GM23338 (cell line): ENCODE measurements around the gene TRIO. TPM values are rescaled to one million over a fixed set of nuclear protein-coding genes. Genes with fewer than 3 reads are reported as not detected.

ENCODE experiments used
- ATAC-seq: fragments of 200-7000 bp; cut with Tn5 transposase; 3 replicates; pipeline ENCODE4 v1.9.1; 2020
- DNase-seq: peaks from one replicate; pipeline ENCODE4 v3.0.0-alpha.2; 2015; ENCODE audit warnings: low spot score
- H2AFZ ChIP-seq: fragments of 200-600 bp; sonication (generic); 2 replicates; pipeline ENCODE4 v1.8.0; 2016; ENCODE audit warnings: antibody characterized with exemption, mild to moderate bottlenecking, moderate library complexity
- H3F3A ChIP-seq: fragments of 200-600 bp; sonication (generic); replicated peaks from 2 replicates; pipeline ENCODE4 v1.8.0; 2017; ENCODE audit warnings: antibody characterized with exemption, mixed run types, low read depth
- H3K27ac ChIP-seq: fragments of 200-600 bp; sonication (generic); 2 replicates; pipeline ENCODE4 v1.6.1; 2016; ENCODE audit warnings: low read depth
- H3K27me3 ChIP-seq: fragments of 200-600 bp; sonication (generic); 2 replicates; pipeline ENCODE4 v1.8.0; 2016; ENCODE audit warnings: mild to moderate bottlenecking, mixed run types, moderate library complexity; ENCODE audit not compliant: insufficient read depth
- H3K36me3 ChIP-seq: fragments of 200-600 bp; sonication (generic); 2 replicates; pipeline ENCODE4 v1.8.0; 2016; ENCODE audit warnings: mild to moderate bottlenecking; ENCODE audit not compliant: insufficient read depth
- H3K4me1 ChIP-seq: fragments of 200-600 bp; sonication (generic); 2 replicates; pipeline ENCODE4 v1.8.0; 2016; ENCODE audit warnings: mild to moderate bottlenecking, moderate library complexity; ENCODE audit not compliant: insufficient read depth
- H3K4me2 ChIP-seq: fragments of 200-600 bp; sonication (generic); 2 replicates; pipeline ENCODE4 v1.7.1; 2017; ENCODE audit warnings: mixed run types
- H3K4me3 ChIP-seq: fragments of 200-600 bp; sonication (generic); 2 replicates; pipeline ENCODE4 v1.6.1; 2016; ENCODE audit warnings: mixed run types
- H3K79me2 ChIP-seq: fragments of 200-600 bp; sonication (generic); replicated peaks from 2 replicates; pipeline ENCODE4 v1.8.0; 2017; ENCODE audit warnings: mild to moderate bottlenecking; ENCODE audit not compliant: insufficient read depth
- H3K9me2 ChIP-seq: fragments of 200-600 bp; sonication (generic); 2 replicates; pipeline ENCODE4 v1.8.0; 2017; ENCODE audit not compliant: insufficient read depth
- H4K20me1 ChIP-seq: fragments of 200-600 bp; sonication (generic); replicated peaks from 2 replicates; pipeline ENCODE4 v1.8.0; 2017; ENCODE audit warnings: mild to moderate bottlenecking; ENCODE audit not compliant: insufficient read depth
- H3K27ac Mint-ChIP-seq: 2 replicates; pipeline ENCODE4 v1.8.0; 2020; ENCODE audit warnings: inconsistent platforms, mild to moderate bottlenecking, moderate library complexity, mixed read lengths
- H3K27me3 Mint-ChIP-seq: 3 replicates; pipeline ENCODE4 v1.8.0; 2022; ENCODE audit warnings: low read depth, mild to moderate bottlenecking, moderate library complexity, mixed read lengths, inconsistent platforms; ENCODE audit not compliant: insufficient read depth, poor library complexity
- H3K36me3 Mint-ChIP-seq: 3 replicates; pipeline ENCODE4 v1.8.0; 2021; ENCODE audit warnings: low read depth, mild to moderate bottlenecking, inconsistent platforms, moderate library complexity, mixed read lengths
- H3K4me1 Mint-ChIP-seq: 3 replicates; pipeline ENCODE4 v1.8.0; 2020; ENCODE audit warnings: mild to moderate bottlenecking, inconsistent platforms, mixed read lengths
- H3K4me3 Mint-ChIP-seq: 3 replicates; pipeline ENCODE4 v1.8.0; 2021; ENCODE audit warnings: moderate library complexity, mild to moderate bottlenecking, inconsistent platforms, mixed read lengths
- H3K9me3 Mint-ChIP-seq: 3 replicates; pipeline ENCODE4 v1.8.0; 2020; ENCODE audit warnings: moderate library complexity, mild to moderate bottlenecking, inconsistent platforms, mixed read lengths
- EZH2 ChIP-seq: fragments of 200-600 bp; sonication (generic); IDR thresholded peaks from one replicate; pipeline ENCODE4 v1.8.0; 2017; ENCODE audit warnings: antibody characterized with exemption, mild to moderate bottlenecking, low read depth; ENCODE audit not compliant: unreplicated experiment
- JUNB ChIP-seq: IDR thresholded peaks from one replicate; pipeline ENCODE4 v1.6.1; 2016; ENCODE audit warnings: antibody characterized with exemption; ENCODE audit not compliant: unreplicated experiment
- NANOG ChIP-seq: IDR thresholded peaks from 2 replicates; pipeline ENCODE4 v1.6.1; 2016; ENCODE audit warnings: antibody characterized with exemption, borderline replicate concordance
- POLR2AphosphoS5 ChIP-seq: IDR thresholded peaks from 2 replicates; pipeline ENCODE4 v1.6.1; 2016; ENCODE audit warnings: antibody characterized with exemption, low read depth
- polyA plus RNA-seq: library from polyadenylated mRNA; unstranded; fragments of >200 nt; fragmentation: Nextera tagmentation; extraction: Ambion mirVana; gene quantifications from 2 replicates; pipeline ENCODE4 v1.2.1, GENCODE V29; 2016
- total RNA-seq: library from RNA; depleted of rRNA; stranded (reverse); fragments of >200 nt; shearing (Covaris generic); gene quantifications from 2 replicates; pipeline ENCODE4 v1.2.3, GENCODE V29; 2014
- TF ChIP-seq, protein P1 (sequence below): IDR thresholded peaks from one replicate; pipeline ENCODE4 v1.6.1; 2018; ENCODE audit warnings: antibody characterized with exemption; ENCODE audit not compliant: unreplicated experiment
- TF ChIP-seq, protein P2 (sequence below): fragments of 250-450 bp; sonication (Bioruptor Pico); IDR thresholded peaks from 2 replicates; pipeline ENCODE4 v1.5.0; 2020; ENCODE audit warnings: mild to moderate bottlenecking, moderate library complexity

The TRIO gene
- total and polyA plus RNA-seq, 2 experiments from 2014 or later: 13.8 to 113 TPM

DNA sequence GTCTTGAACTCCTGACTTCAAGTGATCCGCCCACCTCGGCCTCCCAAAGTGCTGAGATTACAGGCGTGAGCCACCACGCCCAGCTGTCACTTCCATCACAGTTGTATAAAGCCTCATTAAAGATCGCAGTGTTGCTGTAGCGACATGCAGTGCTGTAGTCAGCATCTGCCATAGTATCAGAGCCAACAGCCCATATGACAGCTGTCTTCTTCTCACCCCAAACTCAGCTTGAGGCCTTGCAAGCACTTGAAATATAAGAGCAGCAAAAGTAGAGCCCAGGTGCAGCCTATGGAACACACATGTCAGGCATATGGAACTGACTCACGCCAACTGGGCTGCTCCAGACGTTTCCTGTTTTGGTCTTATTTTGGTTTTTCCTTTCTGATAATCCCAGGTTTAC lies 167.8 kb downstream of the TRIO start:
- Histone ChIP-seq H3K36me3 (peaks cover 3% of the 10 kb centered on the region), H3K4me2 (no peak overlapping the region), H3K9me2 (peaks cover 8% of the 10 kb centered on the region; the same call in 1 of the 2 replicates), H3K4me3 (no peak overlapping the region), H3K27me3 (no peaks in the 10 kb centered on the region), H4K20me1 (0 out of 2 replicates have a peak, but pooled peaks cover 7% of the 10 kb centered on the region), H3K27ac (no peak overlapping the region), H3K4me1 (peaks cover 6% of the 10 kb centered on the region; the same call in 1 of the 2 replicates), H3K79me2 (peaks cover 6% of the 10 kb centered on the region), H3F3A (no peaks in the 10 kb centered on the region), H2AFZ (no peak overlapping the region)
- ATAC-seq: no peak
- Mint-ChIP-seq H3K4me3 (no peak overlapping the region), H3K36me3 (peaks cover 38% of the 10 kb centered on the region), H3K4me1 (peaks cover 3% of the 10 kb centered on the region; the same call in 1 of the 3 replicates), H3K9me3 (no peaks in the 10 kb centered on the region), H3K27me3 (peaks cover 3% of the 10 kb centered on the region), H3K27ac (no peak overlapping the region)
- TF ChIP-seq NANOG: no peak
- no peak for DNase-seq

DNA sequence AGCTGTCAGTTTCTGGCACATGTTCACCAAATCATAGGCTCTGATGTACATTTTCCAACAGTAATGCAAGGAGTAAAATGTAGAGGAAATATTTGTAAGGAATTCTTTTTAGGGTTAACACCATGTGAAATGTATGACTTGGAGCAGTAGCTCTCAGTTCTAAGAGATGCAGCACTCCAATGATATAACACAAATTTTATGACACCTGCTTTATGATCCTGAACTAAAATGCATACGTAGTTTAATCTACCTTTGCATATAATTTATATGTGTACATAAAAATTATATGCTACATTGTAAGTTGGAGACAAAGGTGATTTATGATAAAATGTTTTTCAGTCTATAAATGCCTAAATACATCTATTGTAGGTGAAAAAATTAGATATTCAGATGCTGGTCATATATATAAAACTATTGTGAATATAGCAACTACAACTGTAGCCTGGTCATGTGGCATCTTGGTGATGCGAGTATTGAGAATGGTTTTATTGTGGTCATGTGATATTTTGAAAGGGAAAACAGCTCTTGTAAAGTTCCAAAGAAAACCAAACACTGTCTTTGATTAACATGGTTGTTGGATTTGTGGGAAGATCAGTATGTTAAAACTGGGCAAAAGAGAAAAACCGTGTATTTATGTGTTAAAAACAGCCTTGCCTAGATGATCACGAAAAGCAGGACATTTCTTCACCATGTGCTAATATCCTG lies 171.0 kb downstream of the TRIO start:
- H4K20me1 ChIP-seq: peaks cover 7% of the 10 kb centered on the region; the same call in 1 of the 2 replicates
- H3K4me2 ChIP-seq: no peak overlapping the region
- H3K79me2 ChIP-seq: peaks cover 6% of the 10 kb centered on the region
- Mint-ChIP-seq H3K4me1 (peaks cover 3% of the 10 kb centered on the region; the same call in 1 of the 3 replicates), H3K9me3 (no peaks in the 10 kb centered on the region), H3K4me3 (no peak overlapping the region), H3K36me3 (peaks cover 38% of the 10 kb centered on the region), H3K27me3 (no peaks in the 10 kb centered on the region), H3K27ac (no peak overlapping the region)
- no peak for ATAC-seq
- no peak overlapping the region for H3K4me3 ChIP-seq
- H3K36me3 ChIP-seq: peaks cover 10% of the 10 kb centered on the region; the same call in 1 of the 2 replicates
- H3K9me2 ChIP-seq: no peaks in the 10 kb centered on the region
- H3K4me1 ChIP-seq: peaks cover 6% of the 10 kb centered on the region; the same call in 1 of the 2 replicates
- DNase-seq: no peak
- H3F3A ChIP-seq: no peaks in the 10 kb centered on the region
- TF ChIP-seq, protein P1, sequence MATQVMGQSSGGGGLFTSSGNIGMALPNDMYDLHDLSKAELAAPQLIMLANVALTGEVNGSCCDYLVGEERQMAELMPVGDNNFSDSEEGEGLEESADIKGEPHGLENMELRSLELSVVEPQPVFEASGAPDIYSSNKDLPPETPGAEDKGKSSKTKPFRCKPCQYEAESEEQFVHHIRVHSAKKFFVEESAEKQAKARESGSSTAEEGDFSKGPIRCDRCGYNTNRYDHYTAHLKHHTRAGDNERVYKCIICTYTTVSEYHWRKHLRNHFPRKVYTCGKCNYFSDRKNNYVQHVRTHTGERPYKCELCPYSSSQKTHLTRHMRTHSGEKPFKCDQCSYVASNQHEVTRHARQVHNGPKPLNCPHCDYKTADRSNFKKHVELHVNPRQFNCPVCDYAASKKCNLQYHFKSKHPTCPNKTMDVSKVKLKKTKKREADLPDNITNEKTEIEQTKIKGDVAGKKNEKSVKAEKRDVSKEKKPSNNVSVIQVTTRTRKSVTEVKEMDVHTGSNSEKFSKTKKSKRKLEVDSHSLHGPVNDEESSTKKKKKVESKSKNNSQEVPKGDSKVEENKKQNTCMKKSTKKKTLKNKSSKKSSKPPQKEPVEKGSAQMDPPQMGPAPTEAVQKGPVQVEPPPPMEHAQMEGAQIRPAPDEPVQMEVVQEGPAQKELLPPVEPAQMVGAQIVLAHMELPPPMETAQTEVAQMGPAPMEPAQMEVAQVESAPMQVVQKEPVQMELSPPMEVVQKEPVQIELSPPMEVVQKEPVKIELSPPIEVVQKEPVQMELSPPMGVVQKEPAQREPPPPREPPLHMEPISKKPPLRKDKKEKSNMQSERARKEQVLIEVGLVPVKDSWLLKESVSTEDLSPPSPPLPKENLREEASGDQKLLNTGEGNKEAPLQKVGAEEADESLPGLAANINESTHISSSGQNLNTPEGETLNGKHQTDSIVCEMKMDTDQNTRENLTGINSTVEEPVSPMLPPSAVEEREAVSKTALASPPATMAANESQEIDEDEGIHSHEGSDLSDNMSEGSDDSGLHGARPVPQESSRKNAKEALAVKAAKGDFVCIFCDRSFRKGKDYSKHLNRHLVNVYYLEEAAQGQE: no peak
- H2AFZ ChIP-seq: no peak overlapping the region
- 0 out of 2 replicates have a peak overlapping the region, but pooled peaks have one; percentile 56 for H3K27ac ChIP-seq
- no peaks in the 10 kb centered on the region for H3K27me3 ChIP-seq

DNA sequence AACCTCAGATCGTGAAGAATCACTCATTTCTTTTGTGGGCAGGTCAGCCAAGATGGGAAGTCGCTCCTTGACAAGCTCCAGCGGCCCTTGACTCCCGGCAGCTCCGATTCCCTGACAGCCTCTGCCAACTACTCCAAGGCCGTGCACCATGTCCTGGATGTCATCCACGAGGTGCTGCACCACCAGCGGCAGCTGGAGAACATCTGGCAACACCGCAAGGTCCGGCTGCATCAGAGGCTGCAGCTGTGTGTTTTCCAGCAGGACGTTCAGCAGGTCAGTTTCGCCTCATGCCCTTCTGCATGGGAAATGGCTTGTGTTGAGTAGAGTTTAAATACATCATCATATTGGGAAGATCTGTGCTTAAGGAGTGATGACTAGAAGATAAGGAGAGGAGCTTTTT lies 173.3 kb downstream of the TRIO start:
- no peak overlapping the region for H3K27ac ChIP-seq
- peaks cover 5% of the 10 kb centered on the region; the same call in 1 of the 2 replicates for H4K20me1 ChIP-seq
- TF ChIP-seq JUNB (no peak), POLR2AphosphoS5 (no peak), EZH2 (no peak)
- TF ChIP-seq, protein P2, sequence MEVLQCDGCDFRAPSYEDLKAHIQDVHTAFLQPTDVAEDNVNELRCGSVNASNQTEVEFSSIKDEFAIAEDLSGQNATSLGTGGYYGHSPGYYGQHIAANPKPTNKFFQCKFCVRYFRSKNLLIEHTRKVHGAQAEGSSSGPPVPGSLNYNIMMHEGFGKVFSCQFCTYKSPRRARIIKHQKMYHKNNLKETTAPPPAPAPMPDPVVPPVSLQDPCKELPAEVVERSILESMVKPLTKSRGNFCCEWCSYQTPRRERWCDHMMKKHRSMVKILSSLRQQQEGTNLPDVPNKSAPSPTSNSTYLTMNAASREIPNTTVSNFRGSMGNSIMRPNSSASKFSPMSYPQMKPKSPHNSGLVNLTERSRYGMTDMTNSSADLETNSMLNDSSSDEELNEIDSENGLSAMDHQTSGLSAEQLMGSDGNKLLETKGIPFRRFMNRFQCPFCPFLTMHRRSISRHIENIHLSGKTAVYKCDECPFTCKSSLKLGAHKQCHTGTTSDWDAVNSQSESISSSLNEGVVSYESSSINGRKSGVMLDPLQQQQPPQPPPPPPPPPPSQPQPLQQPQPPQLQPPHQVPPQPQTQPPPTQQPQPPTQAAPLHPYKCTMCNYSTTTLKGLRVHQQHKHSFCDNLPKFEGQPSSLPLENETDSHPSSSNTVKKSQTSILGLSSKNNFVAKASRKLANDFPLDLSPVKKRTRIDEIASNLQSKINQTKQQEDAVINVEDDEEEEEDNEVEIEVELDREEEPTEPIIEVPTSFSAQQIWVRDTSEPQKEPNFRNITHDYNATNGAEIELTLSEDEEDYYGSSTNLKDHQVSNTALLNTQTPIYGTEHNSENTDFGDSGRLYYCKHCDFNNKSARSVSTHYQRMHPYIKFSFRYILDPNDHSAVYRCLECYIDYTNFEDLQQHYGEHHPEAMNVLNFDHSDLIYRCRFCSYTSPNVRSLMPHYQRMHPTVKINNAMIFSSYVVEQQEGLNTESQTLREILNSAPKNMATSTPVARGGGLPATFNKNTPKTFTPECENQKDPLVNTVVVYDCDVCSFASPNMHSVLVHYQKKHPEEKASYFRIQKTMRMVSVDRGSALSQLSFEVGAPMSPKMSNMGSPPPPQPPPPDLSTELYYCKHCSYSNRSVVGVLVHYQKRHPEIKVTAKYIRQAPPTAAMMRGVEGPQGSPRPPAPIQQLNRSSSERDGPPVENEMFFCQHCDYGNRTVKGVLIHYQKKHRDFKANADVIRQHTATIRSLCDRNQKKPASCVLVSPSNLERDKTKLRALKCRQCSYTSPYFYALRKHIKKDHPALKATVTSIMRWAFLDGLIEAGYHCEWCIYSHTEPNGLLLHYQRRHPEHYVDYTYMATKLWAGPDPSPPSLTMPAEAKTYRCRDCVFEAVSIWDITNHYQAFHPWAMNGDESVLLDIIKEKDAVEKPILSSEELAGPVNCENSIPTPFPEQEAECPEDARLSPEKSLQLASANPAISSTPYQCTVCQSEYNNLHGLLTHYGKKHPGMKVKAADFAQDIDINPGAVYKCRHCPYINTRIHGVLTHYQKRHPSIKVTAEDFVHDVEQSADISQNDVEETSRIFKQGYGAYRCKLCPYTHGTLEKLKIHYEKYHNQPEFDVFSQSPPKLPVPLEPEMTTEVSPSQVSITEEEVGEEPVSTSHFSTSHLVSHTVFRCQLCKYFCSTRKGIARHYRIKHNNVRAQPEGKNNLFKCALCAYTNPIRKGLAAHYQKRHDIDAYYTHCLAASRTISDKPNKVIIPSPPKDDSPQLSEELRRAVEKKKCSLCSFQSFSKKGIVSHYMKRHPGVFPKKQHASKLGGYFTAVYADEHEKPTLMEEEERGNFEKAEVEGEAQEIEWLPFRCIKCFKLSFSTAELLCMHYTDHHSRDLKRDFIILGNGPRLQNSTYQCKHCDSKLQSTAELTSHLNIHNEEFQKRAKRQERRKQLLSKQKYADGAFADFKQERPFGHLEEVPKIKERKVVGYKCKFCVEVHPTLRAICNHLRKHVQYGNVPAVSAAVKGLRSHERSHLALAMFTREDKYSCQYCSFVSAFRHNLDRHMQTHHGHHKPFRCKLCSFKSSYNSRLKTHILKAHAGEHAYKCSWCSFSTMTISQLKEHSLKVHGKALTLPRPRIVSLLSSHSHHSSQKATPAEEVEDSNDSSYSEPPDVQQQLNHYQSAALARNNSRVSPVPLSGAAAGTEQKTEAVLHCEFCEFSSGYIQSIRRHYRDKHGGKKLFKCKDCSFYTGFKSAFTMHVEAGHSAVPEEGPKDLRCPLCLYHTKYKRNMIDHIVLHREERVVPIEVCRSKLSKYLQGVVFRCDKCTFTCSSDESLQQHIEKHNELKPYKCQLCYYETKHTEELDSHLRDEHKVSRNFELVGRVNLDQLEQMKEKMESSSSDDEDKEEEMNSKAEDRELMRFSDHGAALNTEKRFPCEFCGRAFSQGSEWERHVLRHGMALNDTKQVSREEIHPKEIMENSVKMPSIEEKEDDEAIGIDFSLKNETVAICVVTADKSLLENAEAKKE (CRISPR knock-in tag): no peak

More for the DNA sequence above, 173.3 kb downstream of the TRIO start:
- ATAC-seq (no peak), DNase-seq (no peak)
- no peak overlapping the region for H2AFZ ChIP-seq
- H3K4me2 ChIP-seq: no peak overlapping the region
- H3K9me2 ChIP-seq: no peaks in the 10 kb centered on the region
- H3F3A ChIP-seq: no peaks in the 10 kb centered on the region
- Mint-ChIP-seq H3K36me3 (peaks cover 50% of the 10 kb centered on the region), H3K9me3 (peaks cover 8% of the 10 kb centered on the region), H3K4me3 (no peak overlapping the region), H3K4me1 (peaks cover 3% of the 10 kb centered on the region; the same call in 1 of the 3 replicates), H3K27me3 (no peaks in the 10 kb centered on the region), H3K27ac (no peak overlapping the region)
- peaks cover 10% of the 10 kb centered on the region; the same call in 1 of the 2 replicates for H3K36me3 ChIP-seq
- no peak overlapping the region for H3K4me3 ChIP-seq
- peaks cover 6% of the 10 kb centered on the region; the same call in 1 of the 2 replicates for H3K4me1 ChIP-seq
- no peaks in the 10 kb centered on the region for H3K27me3 ChIP-seq
- H3K79me2 ChIP-seq: peaks cover 6% of the 10 kb centered on the region
